Measurements from ENCODE around the gene ETV4. TPM values are rescaled to one million over a fixed set of nuclear protein-coding genes. Genes with fewer than 3 reads are reported as not detected.

The ETV4 gene
- total and polyA plus RNA-seq, 2 of the 13 experiments (the other 11 are each of a cell fraction or from before 2014, with no cell fraction given): 128 to 330 TPM

GRCh38 chr17:43572368-43572980 lies 26.3 kb upstream of the ETV4 start:
- Histone ChIP-seq H3K9me3 (ENCODE audit: low read length) (no peaks in the 10 kb centered on the region), H3K27ac (ENCODE audit: extremely low read length, insufficient read depth, low read length) (peak overlapping the region; percentile 78), H3K9ac (ENCODE audit: insufficient read depth, low read depth, low read length) (peak overlapping the region; percentile 55; the same call in 1 of the 2 replicates), H3K79me2 (ENCODE audit: insufficient read depth, low read length) (no peaks in the 10 kb centered on the region), H3K27me3 (ENCODE audit: control insufficient read depth in 1 of 2, insufficient read depth in 2 of 2, low read length in 2 of 2) (no peaks in the 10 kb centered on the region), H3K4me1 (ENCODE audit: insufficient read depth, low read length) (peaks cover 79% of the 10 kb centered on the region), H4K20me1 (ENCODE audit: insufficient read depth, low read length) (no peaks in the 10 kb centered on the region), H3K36me3 (replicated peaks in 1 of 2; ENCODE audit: control insufficient read depth in 1 of 2, insufficient read depth in 2 of 2, low read length in 2 of 2) (no peaks in the 10 kb centered on the region), H3K4me3 (replicated peaks in 1 of 3; ENCODE audit: insufficient read depth in 1 of 3, low read depth in 2 of 3, low read length in 3 of 3) (no peak overlapping the region), H2AFZ (ENCODE audit: low read length) (no peak overlapping the region), H3K4me2 (ENCODE audit: low read depth, low read length) (peak overlapping the region; percentile 75)
- FAIRE-seq (peak; percentile 87), ATAC-seq (peak; percentile 80), DNase-seq (ENCODE audit: low spot score) (peak; percentile 88)
- BruUV-seq (replicated peaks): no TSS peak
- in situ Hi-C loops (cut with HindIII; ENCODE audit: extremely low pct_ligation_motif_present, low pct_unique_long_range_greater_than_20kb) (loop anchor here (5.0 kb wide), 1 partner anchor 45 kb away; no protein-coding TSS in a partner anchor), intact Hi-C loops (cut with micrococcal nuclease; ENCODE audit: unreplicated experiment) (loop anchor here (1.0 kb wide), 1 partner anchor 46 kb away; no protein-coding TSS in a partner anchor)
- WGBS (ENCODE audit: low lambda C conversion rate): 36% methylated on average over 5 of the region's 5 CpGs
- CTCF ChIA-PET (ENCODE audit: low intra/inter-chr PET ratio, low total read pairs): no interaction called here
- POLR2A ChIA-PET: interaction anchor here (0.8 to 8.9 kb wide), 11 partner anchors 9 to 212 kb away, joined by 3 to 221 read pairs (median 6); partner anchors contain the start of genes DHX8 and ETV4
- TF ChIP-seq ZNF652 (CRISPR knock-in tag; IDR thresholded peaks at IDR 0.05; ENCODE audit: borderline replicate concordance, low read depth): no peak
- TF ChIP-seq KLF15 (CRISPR knock-in tag; IDR thresholded peaks at IDR 0.05; ENCODE audit: borderline replicate concordance): no peak
- no peak for TF ChIP-seq ZNF709 (CRISPR knock-in tag; IDR thresholded peaks at IDR 0.05)
- TF ChIP-seq HNF4A (CRISPR knock-in tag; IDR thresholded peaks at IDR 0.05): peak; percentile 52; the same call in 1 of the 2 replicates
- TF ChIP-seq PLRG1 (conservative IDR thresholded peaks at IDR 0.05): no peak
- no peak; the same call in 1 of the 2 replicates for TF ChIP-seq ZXDC (CRISPR knock-in tag; IDR thresholded peaks at IDR 0.05)
- TF ChIP-seq PLSCR1 (CRISPR knock-in tag; IDR thresholded peaks at IDR 0.05; ENCODE audit: borderline replicate concordance): no peak
- TF ChIP-seq DR1 (CRISPR knock-in tag; IDR thresholded peaks at IDR 0.05): no peak
- no peak for TF ChIP-seq ZNF253 (CRISPR knock-in tag; IDR thresholded peaks at IDR 0.05; ENCODE audit: borderline replicate concordance)
- no peak for TF ChIP-seq ZNF362 (CRISPR knock-in tag; IDR thresholded peaks at IDR 0.05; ENCODE audit: borderline replicate concordance)
- no peak for TF ChIP-seq ZNF264 (CRISPR knock-in tag; IDR thresholded peaks at IDR 0.05)
- TF ChIP-seq ZNF703 (CRISPR knock-in tag; IDR thresholded peaks at IDR 0.05; ENCODE audit: borderline replicate concordance): no peak
- no peak for TF ChIP-seq ATF7 (IDR thresholded peaks at IDR 0.05)
- TF ChIP-seq ATF7 (CRISPR knock-in tag; IDR thresholded peaks at IDR 0.05): no peak
- peak; percentile 59; the same call in 1 of the 2 replicates for TF ChIP-seq RARG (CRISPR knock-in tag; IDR thresholded peaks at IDR 0.05; ENCODE audit: low read depth)
- TF ChIP-seq ZNF749 (CRISPR knock-in tag; IDR thresholded peaks at IDR 0.05; ENCODE audit: borderline replicate concordance): no peak
- TF ChIP-seq ZNF878 (CRISPR knock-in tag; IDR thresholded peaks at IDR 0.05): no peak
- no peak for TF ChIP-seq ZSCAN20 (CRISPR knock-in tag; IDR thresholded peaks at IDR 0.05; ENCODE audit: borderline replicate concordance)
- peak; percentile 40; the same call in 1 of the 2 replicates for TF ChIP-seq DMAP1 (CRISPR knock-in tag; IDR thresholded peaks at IDR 0.05)
